Left forelimb (tissue), 1 donor: ENCODE data around the gene ESPL1.
"Not testable (repeated sequence)": the region's sequence is repeated elsewhere in the genome, so short reads cannot be mapped to it uniquely, and the experiment has no call there.

Experiments
- DNase-seq: peaks from one replicate; pipeline ENCODE4 v3.0.0-alpha.2; 2018; ENCODE audit warnings: low spot score

The ESPL1 gene

GRCh38 chr12:53299101-53299453 lies 31.0 kb downstream of the ESPL1 start:
- no peak for DNase-seq

GRCh38 chr12:53299454-53300180 lies 31.5 kb downstream of the ESPL1 start, which contains the start of gene MYG1:
MYG1 (plus strand) TSS chr12:53299695; CDS start chr12:53299738, 43 bp downstream.
- peak; percentile 90 for DNase-seq

GRCh38 chr12:53300187-53300586 lies 32.1 kb downstream of the ESPL1 start:
- DNase-seq = no peak

- no peak for DNase-seq
These were observed 34.8 kb downstream of the ESPL1 start for GRCh38 chr12:53302903-53303302.

GRCh38 chr12:53306826-53307225 lies 38.7 kb downstream of the ESPL1 start:
- DNase-seq = no peak

GRCh38 chr12:53308276-53308675 lies 40.2 kb downstream of the ESPL1 start:
- no peak for DNase-seq

- no peak for DNase-seq
These were observed 45.9 kb downstream of the ESPL1 start for GRCh38 chr12:53313996-53314395.

- DNase-seq = no peak
These were observed 52.5 kb downstream of the ESPL1 start for GRCh38 chr12:53320352-53321195.

GRCh38 chr12:53324113-53324778 lies 56.1 kb downstream of the ESPL1 start:
- no peak for DNase-seq

- DNase-seq = peak; percentile 95
These were observed 56.8 kb downstream of the ESPL1 start for GRCh38 chr12:53324779-53325510.

- peak; percentile 78 for DNase-seq
These were observed 57.5 kb downstream of the ESPL1 start for GRCh38 chr12:53325511-53326061.

GRCh38 chr12:53326460-53327185 lies 58.5 kb downstream of the ESPL1 start:
- no peak for DNase-seq

GRCh38 chr12:53327435-53328042 lies 59.4 kb downstream of the ESPL1 start:
- no peak for DNase-seq

- no peak for DNase-seq
These were observed 59.9 kb downstream of the ESPL1 start for GRCh38 chr12:53328043-53328435.

GRCh38 chr12:53330671-53331070 lies 62.6 kb downstream of the ESPL1 start:
- no peak for DNase-seq

- not testable (repeated sequence) for DNase-seq
These were observed 64.2 kb downstream of the ESPL1 start for GRCh38 chr12:53332339-53332738.

- no peak for DNase-seq
These were observed 64.6 kb downstream of the ESPL1 start for GRCh38 chr12:53332744-53333143.

GRCh38 chr12:53333289-53333688 lies 65.2 kb downstream of the ESPL1 start:
- no peak for DNase-seq

GRCh38 chr12:53333845-53334244 lies 65.7 kb downstream of the ESPL1 start:
- DNase-seq = no peak

GRCh38 chr12:53334822-53335221 lies 66.7 kb downstream of the ESPL1 start:
- DNase-seq = no peak
